HG02798 (cell line): Measurements from ENCODE around the gene PFKFB3.
"Not testable (repeated sequence)": the region's sequence is repeated elsewhere in the genome, so short reads cannot be mapped to it uniquely, and the experiment has no call there.

Experiments
- ATAC-seq: cut with Tn5 transposase; IDR thresholded peaks from one replicate; pipeline ENCODE4 v1.9.1; 2021; ENCODE audit warnings: mild to moderate bottlenecking; ENCODE audit not compliant: unreplicated experiment, poor library complexity

PFKFB3 gene

GRCh38 chr10:6267941-6268340 is 65.2 kb downstream of the PFKFB3 start:
- ATAC-seq, result no peak

GRCh38 chr10:6269432-6269831 is 66.7 kb downstream of the PFKFB3 start:
- no peak for ATAC-seq

- peak; percentile 63 for ATAC-seq
Observed at GRCh38 chr10:6269953-6270867, 67.5 kb downstream of the PFKFB3 start.

- no peak for ATAC-seq
Observed at GRCh38 chr10:6270951-6271350, 68.2 kb downstream of the PFKFB3 start.

GRCh38 chr10:6271663-6272062 is 68.9 kb downstream of the PFKFB3 start:
- ATAC-seq, result no peak

- no peak for ATAC-seq
Observed at GRCh38 chr10:6272126-6272525, 69.4 kb downstream of the PFKFB3 start.

GRCh38 chr10:6273351-6273750 is 70.6 kb downstream of the PFKFB3 start:
- no peak for ATAC-seq

- no peak for ATAC-seq
Observed at GRCh38 chr10:6274040-6274439, 71.3 kb downstream of the PFKFB3 start.

- ATAC-seq, result no peak
Observed at GRCh38 chr10:6274484-6274883, 71.8 kb downstream of the PFKFB3 start.

- ATAC-seq, result peak; percentile 84
Observed at GRCh38 chr10:6275022-6275997, 72.6 kb downstream of the PFKFB3 start.

GRCh38 chr10:6276356-6276755 is 73.6 kb downstream of the PFKFB3 start:
- ATAC-seq, result no peak

GRCh38 chr10:6278519-6279120 is 75.9 kb downstream of the PFKFB3 start:
- ATAC-seq, result no peak

- ATAC-seq, result no peak
Observed at GRCh38 chr10:6279540-6280267, 77.0 kb downstream of the PFKFB3 start.

GRCh38 chr10:6280291-6280690 is 77.6 kb downstream of the PFKFB3 start:
- no peak for ATAC-seq

- no peak for ATAC-seq
Observed at GRCh38 chr10:6282454-6282958, 79.8 kb downstream of the PFKFB3 start.

- no peak for ATAC-seq
Observed at GRCh38 chr10:6283655-6284054, 80.9 kb downstream of the PFKFB3 start.

- not testable (repeated sequence) for ATAC-seq
Observed at GRCh38 chr10:6290621-6291020, 87.9 kb downstream of the PFKFB3 start.

GRCh38 chr10:6292741-6293151 is 90.0 kb downstream of the PFKFB3 start:
- ATAC-seq, result no peak

GRCh38 chr10:6296425-6296824 is 93.7 kb downstream of the PFKFB3 start:
- not testable (repeated sequence) for ATAC-seq

GRCh38 chr10:6296828-6297251 is 94.1 kb downstream of the PFKFB3 start:
- ATAC-seq, result no peak
